OCI-LY1 (cell line): ENCODE data around the gene ADORA2A.

Source experiments
- H2AFZ ChIP-seq: fragments of 200-600 bp; sonication (generic), shearing (Covaris generic); 2 replicates; pipeline ENCODE4 v1.6.0; 2014; ENCODE audit warnings: antibody characterized with exemption, mild to moderate bottlenecking, low read length
- H3F3A ChIP-seq: fragments of 200-600 bp; sonication (generic), shearing (Covaris generic); 2 replicates; pipeline ENCODE4 v1.6.0; 2014; ENCODE audit warnings: mild to moderate bottlenecking, antibody characterized with exemption, low read length, moderate library complexity; ENCODE audit not compliant: insufficient read depth
- H3K27ac ChIP-seq: fragments of 200-600 bp; sonication (generic); 2 replicates; pipeline ENCODE4 v1.5.1; 2014; ENCODE audit warnings: low read length, mixed run types, mild to moderate bottlenecking, low read depth; ENCODE audit not compliant: poor library complexity, severe bottlenecking
- H3K27me3 ChIP-seq: fragments of 200-600 bp; sonication (generic); 2 replicates; pipeline ENCODE4 v1.6.0; 2014; ENCODE audit warnings: antibody characterized with exemption, mild to moderate bottlenecking, low read length, moderate library complexity; ENCODE audit not compliant: insufficient read depth
- H3K36me3 ChIP-seq: fragments of 200-600 bp; sonication (generic); 2 replicates; pipeline ENCODE4 v1.6.1; 2014; ENCODE audit warnings: mild to moderate bottlenecking, antibody characterized with exemption, low read length, moderate library complexity, mixed read lengths; ENCODE audit not compliant: insufficient read depth
- H3K4me1 ChIP-seq: fragments of 200-600 bp; sonication (generic); 2 replicates; pipeline ENCODE4 v1.5.1; 2014; ENCODE audit warnings: mild to moderate bottlenecking, low read length, moderate library complexity; ENCODE audit not compliant: insufficient read depth, severe bottlenecking
- H3K4me2 ChIP-seq: fragments of 200-600 bp; sonication (generic), shearing (Covaris generic); 2 replicates; pipeline ENCODE4 v1.6.1; 2014; ENCODE audit warnings: low read length
- H3K4me3 ChIP-seq: fragments of 200-600 bp; sonication (generic); 2 replicates; pipeline ENCODE4 v1.5.1; 2014; ENCODE audit warnings: low read length, low read depth, mild to moderate bottlenecking, mixed read lengths; ENCODE audit not compliant: poor library complexity, severe bottlenecking
- H3K79me2 ChIP-seq: fragments of 200-600 bp; shearing (Covaris generic); 2 replicates; pipeline ENCODE4 v1.6.1; 2016; ENCODE audit warnings: mixed run types, low read length, mixed read lengths; ENCODE audit not compliant: insufficient read depth
- H3K9ac ChIP-seq: fragments of 200-600 bp; sonication (generic), shearing (Covaris generic); 2 replicates; pipeline ENCODE4 v1.6.1; 2014; ENCODE audit warnings: mild to moderate bottlenecking, low read length, mixed read lengths
- H3K9me2 ChIP-seq: fragments of 200-600 bp; sonication (generic), shearing (Covaris generic); 2 replicates; pipeline ENCODE4 v1.6.1; 2014; ENCODE audit warnings: low read depth, mild to moderate bottlenecking, low read length, mixed read lengths
- H3K9me3 ChIP-seq: fragments of 200-600 bp; shearing (Covaris generic); 2 replicates; pipeline ENCODE4 v1.6.1; 2014; ENCODE audit warnings: low read length, mixed read lengths
- H4K20me1 ChIP-seq: fragments of 200-600 bp; sonication (generic), shearing (Covaris generic); 2 replicates; pipeline ENCODE4 v1.6.0; 2016; ENCODE audit warnings: mild to moderate bottlenecking, low read length; ENCODE audit not compliant: insufficient read depth
- CTCF ChIP-seq: fragments of 200-600 bp; sonication (generic), shearing (Covaris generic); IDR thresholded peaks from 2 replicates; pipeline ENCODE4 v1.5.1; 2017; ENCODE audit warnings: mild to moderate bottlenecking, antibody characterized with exemption, low read length, moderate library complexity, mixed read lengths
- EZH2 ChIP-seq: fragments of 200-600 bp; sonication (generic), shearing (Covaris generic); IDR thresholded peaks from 2 replicates; pipeline ENCODE4 v1.8.0; 2017; ENCODE audit warnings: borderline replicate concordance, mixed run types, mild to moderate bottlenecking, antibody characterized with exemption, low read length, moderate library complexity, mixed read lengths

ADORA2A gene

GRCh38 chr22:24485170-24485569 is 57.8 kb downstream of the ADORA2A start:
- no peaks in the 10 kb centered on the region for H3K4me1 ChIP-seq
- H2AFZ ChIP-seq = no peak overlapping the region
- H3F3A ChIP-seq = no peaks in the 10 kb centered on the region
- H3K79me2 ChIP-seq = no peaks in the 10 kb centered on the region
- H3K9me2 ChIP-seq = no peaks in the 10 kb centered on the region
- TF ChIP-seq CTCF (no peak), EZH2 (no peak)
- H3K9ac ChIP-seq = no peak overlapping the region
- H3K27me3 ChIP-seq = no peaks in the 10 kb centered on the region
- H3K4me3 ChIP-seq = no peak overlapping the region
- H3K9me3 ChIP-seq = no peaks in the 10 kb centered on the region
- no peak overlapping the region for H3K4me2 ChIP-seq
- H3K36me3 ChIP-seq = no peaks in the 10 kb centered on the region
- H3K27ac ChIP-seq = no peak overlapping the region
- H4K20me1 ChIP-seq = no peaks in the 10 kb centered on the region

GRCh38 chr22:24485608-24486007 is 58.2 kb downstream of the ADORA2A start:
- Histone ChIP-seq H2AFZ (no peak overlapping the region), H3K27me3 (no peaks in the 10 kb centered on the region), H3K9ac (no peak overlapping the region), H3K9me3 (no peaks in the 10 kb centered on the region), H4K20me1 (no peaks in the 10 kb centered on the region), H3K36me3 (no peaks in the 10 kb centered on the region), H3K79me2 (no peaks in the 10 kb centered on the region), H3K9me2 (no peaks in the 10 kb centered on the region), H3K4me2 (no peak overlapping the region), H3K4me1 (no peaks in the 10 kb centered on the region), H3K4me3 (no peak overlapping the region), H3F3A (no peaks in the 10 kb centered on the region), H3K27ac (no peak overlapping the region)
- TF ChIP-seq EZH2 (no peak), CTCF (peak; percentile 49; the same call in 1 of the 2 replicates)

DNA sequence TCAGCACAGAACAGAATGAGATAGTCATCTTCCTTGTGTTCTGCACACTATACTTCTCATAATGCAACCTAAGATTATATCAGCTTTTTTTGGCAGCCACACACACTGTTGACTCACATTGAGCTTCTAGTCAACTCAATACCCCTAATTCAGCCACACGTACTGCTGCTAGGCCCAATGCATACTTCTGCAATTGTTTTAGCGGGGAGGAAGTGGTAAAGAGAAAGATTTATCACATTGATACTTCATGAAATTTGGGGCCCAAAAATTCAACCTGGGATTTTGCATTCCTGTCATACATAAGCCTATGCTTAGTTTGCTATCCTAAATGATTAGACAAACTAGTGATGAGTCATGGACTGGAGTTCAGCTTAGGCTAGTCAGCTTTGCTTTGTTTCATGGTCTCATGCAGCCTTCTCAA is 59.1 kb downstream of the ADORA2A start:
- no peak for TF ChIP-seq EZH2
- TF ChIP-seq CTCF = no peak
- Histone ChIP-seq H4K20me1 (no peaks in the 10 kb centered on the region), H3K4me3 (no peak overlapping the region), H3K9ac (no peak overlapping the region), H3K4me1 (no peaks in the 10 kb centered on the region), H3K36me3 (no peaks in the 10 kb centered on the region), H3K27me3 (no peaks in the 10 kb centered on the region), H3F3A (no peaks in the 10 kb centered on the region), H3K4me2 (no peak overlapping the region), H3K9me3 (no peaks in the 10 kb centered on the region), H2AFZ (no peak overlapping the region), H3K27ac (no peak overlapping the region), H3K79me2 (no peaks in the 10 kb centered on the region), H3K9me2 (no peaks in the 10 kb centered on the region)
